HEK293 (cell line): Measurements from ENCODE around the gene OTP.

ENCODE experiments used
- KLF1 ChIP-seq: fragments of 450-650 bp; formaldehyde crosslinking; IDR thresholded peaks from 2 replicates; pipeline ENCODE4 v1.5.1; 2016; ENCODE audit warnings: missing biosample characterization, missing genetic modification characterization
- KLF8 ChIP-seq: fragments of 450-650 bp; formaldehyde crosslinking; IDR thresholded peaks from 2 replicates; pipeline ENCODE4 v1.5.1; 2016; ENCODE audit warnings: missing biosample characterization, missing genetic modification characterization
- RBAK ChIP-seq: fragments of 450-650 bp; formaldehyde crosslinking; IDR thresholded peaks from 2 replicates; pipeline ENCODE4 v1.5.1; 2016; ENCODE audit warnings: missing biosample characterization, missing genetic modification characterization
- ZBTB1 ChIP-seq: fragments of 450-650 bp; formaldehyde crosslinking; IDR thresholded peaks from 2 replicates; pipeline ENCODE4 v1.5.1; 2016; ENCODE audit warnings: missing biosample characterization, missing genetic modification characterization
- ZBTB17 ChIP-seq: fragments of 450-650 bp; formaldehyde crosslinking; IDR thresholded peaks from 2 replicates; pipeline ENCODE4 v1.5.1; 2016; ENCODE audit warnings: missing biosample characterization, missing genetic modification characterization
- ZBTB7A ChIP-seq: fragments of 450-650 bp; formaldehyde crosslinking; IDR thresholded peaks from 2 replicates; pipeline ENCODE4 v1.5.1; 2016; ENCODE audit warnings: low read depth, missing biosample characterization, missing genetic modification characterization
- ZEB2 ChIP-seq: fragments of 450-650 bp; formaldehyde crosslinking; IDR thresholded peaks from 2 replicates; pipeline ENCODE4 v1.5.1; 2016; ENCODE audit warnings: missing biosample characterization, missing genetic modification characterization
- ZFP69B ChIP-seq: fragments of 450-650 bp; formaldehyde crosslinking; IDR thresholded peaks from 2 replicates; pipeline ENCODE4 v1.5.1; 2016; ENCODE audit warnings: missing biosample characterization, missing genetic modification characterization
- ZIC2 ChIP-seq: fragments of 450-650 bp; formaldehyde crosslinking; IDR thresholded peaks from 2 replicates; pipeline ENCODE4 v1.5.1; 2016; ENCODE audit warnings: missing biosample characterization, missing genetic modification characterization
- ZNF140 ChIP-seq: fragments of 450-650 bp; formaldehyde crosslinking; IDR thresholded peaks from 2 replicates; pipeline ENCODE4 v1.5.1; 2016; ENCODE audit warnings: missing biosample characterization, missing genetic modification characterization
- ZNF155 ChIP-seq: fragments of 450-650 bp; formaldehyde crosslinking; IDR thresholded peaks from 2 replicates; pipeline ENCODE4 v1.5.1; 2016; ENCODE audit warnings: missing biosample characterization, missing genetic modification characterization
- ZNF175 ChIP-seq: fragments of 450-650 bp; formaldehyde crosslinking; IDR thresholded peaks from 2 replicates; pipeline ENCODE4 v1.5.1; 2016; ENCODE audit warnings: missing biosample characterization, missing genetic modification characterization
- ZNF19 ChIP-seq: fragments of 450-650 bp; formaldehyde crosslinking; IDR thresholded peaks from 2 replicates; pipeline ENCODE4; 2016; ENCODE audit warnings: missing biosample characterization, missing genetic modification characterization, low read depth
- ZNF2 ChIP-seq: fragments of 450-650 bp; formaldehyde crosslinking; IDR thresholded peaks from 2 replicates; pipeline ENCODE4 v1.5.1; 2016; ENCODE audit warnings: missing biosample characterization, missing genetic modification characterization
- ZNF202 ChIP-seq: fragments of 450-650 bp; formaldehyde crosslinking; IDR thresholded peaks from 2 replicates; pipeline ENCODE4 v1.5.1; 2016; ENCODE audit warnings: missing biosample characterization, missing genetic modification characterization, borderline replicate concordance
- ZNF211 ChIP-seq: fragments of 450-650 bp; formaldehyde crosslinking; IDR thresholded peaks from 2 replicates; pipeline ENCODE4 v1.5.1; 2016; ENCODE audit warnings: low read depth, missing biosample characterization, missing genetic modification characterization
- ZNF292 ChIP-seq: fragments of 450-650 bp; formaldehyde crosslinking; IDR thresholded peaks from 2 replicates; pipeline ENCODE4 v1.5.1; 2016; ENCODE audit warnings: low read depth, missing biosample characterization, missing genetic modification characterization, borderline replicate concordance
- ZNF302 ChIP-seq: fragments of 450-650 bp; formaldehyde crosslinking; IDR thresholded peaks from 2 replicates; pipeline ENCODE4 v1.5.1; 2016; ENCODE audit warnings: missing biosample characterization, missing genetic modification characterization, low read depth
- ZNF341 ChIP-seq: fragments of 450-650 bp; formaldehyde crosslinking; IDR thresholded peaks from 2 replicates; pipeline ENCODE4; 2016; ENCODE audit warnings: low read depth, missing biosample characterization, missing genetic modification characterization
- ZNF350 ChIP-seq: fragments of 450-650 bp; formaldehyde crosslinking; IDR thresholded peaks from 2 replicates; pipeline ENCODE4 v1.5.0; 2017; ENCODE audit warnings: missing biosample characterization, mild to moderate bottlenecking, missing genetic modification characterization
- ZNF354C ChIP-seq: fragments of 450-650 bp; formaldehyde crosslinking; IDR thresholded peaks from 2 replicates; pipeline ENCODE4 v1.5.1; 2016; ENCODE audit warnings: missing biosample characterization, missing genetic modification characterization, low read depth, borderline replicate concordance
- ZNF366 ChIP-seq: fragments of 450-650 bp; formaldehyde crosslinking; conservative IDR thresholded peaks from 2 replicates; pipeline ENCODE4 v1.5.1; 2016; ENCODE audit warnings: missing biosample characterization, missing genetic modification characterization
- ZNF510 ChIP-seq: fragments of 450-650 bp; formaldehyde crosslinking; IDR thresholded peaks from 2 replicates; pipeline ENCODE4 v1.5.1; 2018; ENCODE audit warnings: mild to moderate bottlenecking, missing genetic modification characterization, missing biosample characterization; ENCODE audit not compliant: insufficient replicate concordance
- ZNF529 ChIP-seq: fragments of 450-650 bp; formaldehyde crosslinking; IDR thresholded peaks from 2 replicates; pipeline ENCODE4 v1.5.1; 2017; ENCODE audit warnings: missing genetic modification characterization, missing biosample characterization; ENCODE audit not compliant: insufficient replicate concordance
- ZNF555 ChIP-seq: fragments of 450-650 bp; formaldehyde crosslinking; conservative IDR thresholded peaks from 2 replicates; pipeline ENCODE4 v1.5.1; 2017; ENCODE audit warnings: missing biosample characterization, mild to moderate bottlenecking, missing genetic modification characterization, inconsistent platforms
- ZNF621 ChIP-seq: fragments of 450-650 bp; formaldehyde crosslinking; IDR thresholded peaks from 2 replicates; pipeline ENCODE4 v1.5.1; 2017; ENCODE audit warnings: missing biosample characterization, missing genetic modification characterization
- ZNF629 ChIP-seq: fragments of 450-650 bp; formaldehyde crosslinking; IDR thresholded peaks from 2 replicates; pipeline ENCODE4 v1.5.1; 2017; ENCODE audit warnings: missing biosample characterization, missing genetic modification characterization
- ZNF768 ChIP-seq: fragments of 450-650 bp; formaldehyde crosslinking; IDR thresholded peaks from 2 replicates; pipeline ENCODE4 v1.5.1; 2018; ENCODE audit warnings: missing biosample characterization, mild to moderate bottlenecking, missing genetic modification characterization
- ZNF776 ChIP-seq: fragments of 450-650 bp; formaldehyde crosslinking; IDR thresholded peaks from 2 replicates; pipeline ENCODE4 v1.5.0; 2017; ENCODE audit warnings: missing biosample characterization, missing genetic modification characterization, borderline replicate concordance
- ZXDB ChIP-seq: fragments of 450-650 bp; formaldehyde crosslinking; IDR thresholded peaks from 2 replicates; pipeline ENCODE4 v1.5.1; 2016; ENCODE audit warnings: missing biosample characterization, missing genetic modification characterization
- TF ChIP-seq, protein P1 (sequence below): fragments of 450-650 bp; IDR thresholded peaks from 2 replicates; pipeline ENCODE4 v1.5.1; 2018; ENCODE audit warnings: missing biosample characterization, missing genetic modification characterization
- TF ChIP-seq, protein P2 (sequence below): fragments of 450-650 bp; formaldehyde crosslinking; IDR thresholded peaks from 2 replicates; pipeline ENCODE4 v1.5.1; 2017; ENCODE audit warnings: missing biosample characterization, missing genetic modification characterization
- TF ChIP-seq, protein P3 (sequence below): fragments of 450-650 bp; formaldehyde crosslinking; IDR thresholded peaks from 2 replicates; pipeline ENCODE4; 2016; ENCODE audit warnings: missing biosample characterization, missing genetic modification characterization
- TF ChIP-seq, protein P4 (sequence below): fragments of 450-650 bp; formaldehyde crosslinking; IDR thresholded peaks from 2 replicates; pipeline ENCODE4 v1.5.1; 2016; ENCODE audit warnings: missing biosample characterization, missing genetic modification characterization

OTP gene

DNA sequence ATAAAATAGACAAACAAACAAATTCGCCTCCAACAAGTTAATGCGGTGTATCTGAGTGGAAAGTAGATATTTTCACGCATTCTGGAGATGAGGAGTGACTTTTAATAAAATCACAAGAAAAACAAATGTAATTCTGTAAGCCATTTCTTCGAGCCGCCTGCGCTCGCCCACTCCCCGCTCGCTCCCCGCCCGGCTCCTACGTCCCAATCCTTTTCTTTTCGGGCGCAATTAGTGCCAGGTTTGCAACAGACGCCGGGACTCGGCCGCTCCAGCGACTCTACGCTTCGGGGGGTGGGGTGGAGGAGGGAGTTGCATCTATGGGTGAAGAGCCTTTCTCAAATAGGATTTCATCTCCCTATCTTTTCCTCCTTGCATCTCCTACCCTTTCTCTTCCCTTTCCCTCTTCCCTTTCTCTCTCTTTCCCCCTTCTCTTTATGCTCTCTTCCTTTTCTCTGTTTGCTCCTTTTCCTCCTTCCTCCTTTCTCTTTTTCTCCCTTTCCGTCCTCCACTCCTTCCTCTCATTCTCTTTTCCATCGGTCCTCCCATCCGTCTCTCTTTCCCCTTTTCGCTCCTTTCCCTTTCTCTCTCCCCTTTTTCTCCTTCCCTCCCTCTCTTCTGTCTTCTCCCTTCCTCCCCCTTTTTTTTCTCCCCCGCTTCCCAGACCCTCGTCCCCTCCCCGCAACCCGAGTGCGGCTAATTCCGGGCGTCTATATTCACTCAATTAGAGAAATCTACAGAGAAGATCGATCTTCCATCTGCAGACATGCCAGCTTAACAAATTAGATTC, 6.1 kb upstream of the OTP start (continued):
- TF ChIP-seq, protein P1, sequence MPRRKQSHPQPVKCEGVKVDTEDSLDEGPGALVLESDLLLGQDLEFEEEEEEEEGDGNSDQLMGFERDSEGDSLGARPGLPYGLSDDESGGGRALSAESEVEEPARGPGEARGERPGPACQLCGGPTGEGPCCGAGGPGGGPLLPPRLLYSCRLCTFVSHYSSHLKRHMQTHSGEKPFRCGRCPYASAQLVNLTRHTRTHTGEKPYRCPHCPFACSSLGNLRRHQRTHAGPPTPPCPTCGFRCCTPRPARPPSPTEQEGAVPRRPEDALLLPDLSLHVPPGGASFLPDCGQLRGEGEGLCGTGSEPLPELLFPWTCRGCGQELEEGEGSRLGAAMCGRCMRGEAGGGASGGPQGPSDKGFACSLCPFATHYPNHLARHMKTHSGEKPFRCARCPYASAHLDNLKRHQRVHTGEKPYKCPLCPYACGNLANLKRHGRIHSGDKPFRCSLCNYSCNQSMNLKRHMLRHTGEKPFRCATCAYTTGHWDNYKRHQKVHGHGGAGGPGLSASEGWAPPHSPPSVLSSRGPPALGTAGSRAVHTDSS (tag by site-specific recombination) = no peak
- TF ChIP-seq RBAK (tag by site-specific recombination) (no peak), ZNF140 (tag by site-specific recombination) (no peak; the same call in 1 of the 2 replicates), ZXDB (tag by site-specific recombination) (peak; percentile 11; the same call in 1 of the 2 replicates), ZNF768 (tag by site-specific recombination) (no peak), ZNF510 (tag by site-specific recombination) (no peak), ZNF350 (tag by site-specific recombination) (no peak), ZNF366 (tag by site-specific recombination) (peak; percentile 99), ZEB2 (peak; percentile 29; the same call in 1 of the 2 replicates), ZNF175 (tag by site-specific recombination) (no peak), ZNF292 (no peak), ZNF629 (tag by site-specific recombination) (no peak), KLF8 (tag by site-specific recombination) (peak; percentile 73), ZNF529 (tag by site-specific recombination) (no peak), KLF1 (tag by site-specific recombination) (peak; percentile 41; the same call in 1 of the 2 replicates), ZNF555 (tag by site-specific recombination) (no peak), ZNF341 (tag by site-specific recombination) (peak; percentile 95), ZNF202 (tag by site-specific recombination) (peak; percentile 64; the same call in 1 of the 2 replicates), ZNF211 (tag by site-specific recombination) (no peak), ZNF621 (no peak), ZBTB17 (tag by site-specific recombination) (peak; percentile 99), ZBTB1 (tag by site-specific recombination) (0 out of 2 replicates have a peak, but pooled peaks have one; percentile 54), ZNF2 (peak; percentile 72; the same call in 1 of the 2 replicates), ZFP69B (tag by site-specific recombination) (peak; percentile 77), ZBTB7A (tag by site-specific recombination) (peak; percentile 73; the same call in 1 of the 2 replicates), ZNF302 (tag by site-specific recombination) (no peak), ZNF155 (tag by site-specific recombination) (no peak), ZNF354C (no peak), ZNF776 (no peak), ZNF19 (tag by site-specific recombination) (no peak), ZIC2 (tag by site-specific recombination) (no peak)
- TF ChIP-seq, protein P2, sequence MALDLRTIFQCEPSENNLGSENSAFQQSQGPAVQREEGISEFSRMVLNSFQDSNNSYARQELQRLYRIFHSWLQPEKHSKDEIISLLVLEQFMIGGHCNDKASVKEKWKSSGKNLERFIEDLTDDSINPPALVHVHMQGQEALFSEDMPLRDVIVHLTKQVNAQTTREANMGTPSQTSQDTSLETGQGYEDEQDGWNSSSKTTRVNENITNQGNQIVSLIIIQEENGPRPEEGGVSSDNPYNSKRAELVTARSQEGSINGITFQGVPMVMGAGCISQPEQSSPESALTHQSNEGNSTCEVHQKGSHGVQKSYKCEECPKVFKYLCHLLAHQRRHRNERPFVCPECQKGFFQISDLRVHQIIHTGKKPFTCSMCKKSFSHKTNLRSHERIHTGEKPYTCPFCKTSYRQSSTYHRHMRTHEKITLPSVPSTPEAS (tag by site-specific recombination) = peak; percentile 66
- TF ChIP-seq, protein P3, sequence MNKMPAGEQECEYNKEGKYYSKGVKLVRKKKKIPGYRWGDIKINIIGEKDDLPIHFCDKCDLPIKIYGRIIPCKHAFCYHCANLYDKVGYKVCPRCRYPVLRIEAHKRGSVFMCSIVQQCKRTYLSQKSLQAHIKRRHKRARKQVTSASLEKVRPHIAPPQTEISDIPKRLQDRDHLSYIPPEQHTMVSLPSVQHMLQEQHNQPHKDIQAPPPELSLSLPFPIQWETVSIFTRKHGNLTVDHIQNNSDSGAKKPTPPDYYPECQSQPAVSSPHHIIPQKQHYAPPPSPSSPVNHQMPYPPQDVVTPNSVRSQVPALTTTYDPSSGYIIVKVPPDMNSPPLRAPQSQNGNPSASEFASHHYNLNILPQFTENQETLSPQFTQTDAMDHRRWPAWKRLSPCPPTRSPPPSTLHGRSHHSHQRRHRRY (tag by site-specific recombination) = peak; percentile 86; the same call in 1 of the 2 replicates
- TF ChIP-seq, protein P4, sequence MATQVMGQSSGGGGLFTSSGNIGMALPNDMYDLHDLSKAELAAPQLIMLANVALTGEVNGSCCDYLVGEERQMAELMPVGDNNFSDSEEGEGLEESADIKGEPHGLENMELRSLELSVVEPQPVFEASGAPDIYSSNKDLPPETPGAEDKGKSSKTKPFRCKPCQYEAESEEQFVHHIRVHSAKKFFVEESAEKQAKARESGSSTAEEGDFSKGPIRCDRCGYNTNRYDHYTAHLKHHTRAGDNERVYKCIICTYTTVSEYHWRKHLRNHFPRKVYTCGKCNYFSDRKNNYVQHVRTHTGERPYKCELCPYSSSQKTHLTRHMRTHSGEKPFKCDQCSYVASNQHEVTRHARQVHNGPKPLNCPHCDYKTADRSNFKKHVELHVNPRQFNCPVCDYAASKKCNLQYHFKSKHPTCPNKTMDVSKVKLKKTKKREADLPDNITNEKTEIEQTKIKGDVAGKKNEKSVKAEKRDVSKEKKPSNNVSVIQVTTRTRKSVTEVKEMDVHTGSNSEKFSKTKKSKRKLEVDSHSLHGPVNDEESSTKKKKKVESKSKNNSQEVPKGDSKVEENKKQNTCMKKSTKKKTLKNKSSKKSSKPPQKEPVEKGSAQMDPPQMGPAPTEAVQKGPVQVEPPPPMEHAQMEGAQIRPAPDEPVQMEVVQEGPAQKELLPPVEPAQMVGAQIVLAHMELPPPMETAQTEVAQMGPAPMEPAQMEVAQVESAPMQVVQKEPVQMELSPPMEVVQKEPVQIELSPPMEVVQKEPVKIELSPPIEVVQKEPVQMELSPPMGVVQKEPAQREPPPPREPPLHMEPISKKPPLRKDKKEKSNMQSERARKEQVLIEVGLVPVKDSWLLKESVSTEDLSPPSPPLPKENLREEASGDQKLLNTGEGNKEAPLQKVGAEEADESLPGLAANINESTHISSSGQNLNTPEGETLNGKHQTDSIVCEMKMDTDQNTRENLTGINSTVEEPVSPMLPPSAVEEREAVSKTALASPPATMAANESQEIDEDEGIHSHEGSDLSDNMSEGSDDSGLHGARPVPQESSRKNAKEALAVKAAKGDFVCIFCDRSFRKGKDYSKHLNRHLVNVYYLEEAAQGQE (tag by site-specific recombination) = no peak; the same call in 1 of the 2 replicates
